HepG2 (cell line): Measurements from ENCODE around the gene CKM. TPM values are rescaled to one million over a fixed set of nuclear protein-coding genes. Genes with fewer than 3 reads are reported as not detected.

Experiments used
- BHLHE40 ChIP-seq: IDR thresholded peaks from 2 replicates; pipeline ENCODE4 v1.6.1; 2011; ENCODE audit warnings: low read length, improper control_type of control experiment
- DBP ChIP-seq: sonication (generic); formaldehyde crosslinking; IDR thresholded peaks from 2 replicates; pipeline ENCODE4 v1.4.0; 2020; ENCODE audit warnings: missing genetic modification reagents; ENCODE audit errors: not compliant biosample characterization
- DRAP1 ChIP-seq: IDR thresholded peaks from 2 replicates; pipeline ENCODE4 v1.6.1; 2016; ENCODE audit warnings: missing genetic modification reagents, missing compliant biosample characterization
- EED ChIP-seq: sonication (generic); formaldehyde crosslinking; IDR thresholded peaks from 2 replicates; pipeline ENCODE4 v1.5.0; 2020; ENCODE audit warnings: mild to moderate bottlenecking, missing genetic modification reagents
- FOXP1 ChIP-seq, 2 experiments: fragments of 450-650 bp in 1 of 2; IDR thresholded peaks; 2 replicates each; pipeline ENCODE4 v1.6.1; 2017 to 2018; ENCODE audit warnings: antibody characterized with exemption in 1 of 2
- RFXAP ChIP-seq: sonication (generic); formaldehyde crosslinking; IDR thresholded peaks from 2 replicates; pipeline ENCODE4 v1.4.0; 2020; ENCODE audit warnings: missing genetic modification reagents, borderline replicate concordance
- TAF15 ChIP-seq: fragments of 200-400 bp; formaldehyde crosslinking; IDR thresholded peaks from one replicate; pipeline ENCODE4 v1.6.1; 2018; ENCODE audit warnings: mild to moderate bottlenecking, low read depth, low read length; ENCODE audit not compliant: poor library complexity, severe bottlenecking
- TCF12 ChIP-seq, 2 experiments: fragments of 450-650 bp in 1 of 2; sonication (generic) in 1 of 2; formaldehyde crosslinking in 1 of 2; IDR thresholded peaks; 2 replicates each; pipeline versions ENCODE4 v1.6.1 to v1.8.0; 2017 to 2022; ENCODE audit warnings: antibody characterized with exemption in 1 of 2, mild to moderate bottlenecking in 1 of 2, missing genetic modification reagents in 1 of 2, moderate library complexity in 1 of 2
- TOE1 ChIP-seq: sonication (generic); formaldehyde crosslinking; IDR thresholded peaks from 2 replicates; pipeline ENCODE4 v1.4.0; 2020; ENCODE audit warnings: mild to moderate bottlenecking, missing genetic modification reagents
- ZNF296 ChIP-seq: sonication (generic); formaldehyde crosslinking; conservative IDR thresholded peaks from 2 replicates; pipeline ENCODE4 v1.5.0; 2020; ENCODE audit warnings: mild to moderate bottlenecking, missing genetic modification reagents
- ZNF382 ChIP-seq: sonication (generic); formaldehyde crosslinking; IDR thresholded peaks from 2 replicates; pipeline ENCODE4 v1.5.0; 2020; ENCODE audit warnings: missing genetic modification reagents, mild to moderate bottlenecking, borderline replicate concordance
- ZNF383 ChIP-seq: sonication (generic); formaldehyde crosslinking; IDR thresholded peaks from 2 replicates; pipeline ENCODE4 v1.4.0; 2020; ENCODE audit warnings: missing genetic modification reagents, mild to moderate bottlenecking, borderline replicate concordance
- ZNF407 ChIP-seq: sonication (generic); formaldehyde crosslinking; IDR thresholded peaks from one replicate; pipeline ENCODE4 v1.5.1; 2020; ENCODE audit warnings: mild to moderate bottlenecking, missing genetic modification reagents; ENCODE audit errors: not compliant biosample characterization
- ZNF512 ChIP-seq: sonication (generic); formaldehyde crosslinking; IDR thresholded peaks from 2 replicates; pipeline ENCODE4 v1.4.0; 2020; ENCODE audit warnings: mild to moderate bottlenecking, missing genetic modification reagents
- ZNF563 ChIP-seq: sonication (generic); formaldehyde crosslinking; IDR thresholded peaks from 2 replicates; pipeline ENCODE4 v1.8.0; 2022; ENCODE audit warnings: mild to moderate bottlenecking, moderate library complexity, missing genetic modification reagents
- ZNF607 ChIP-seq: sonication (generic); formaldehyde crosslinking; IDR thresholded peaks from 2 replicates; pipeline ENCODE4 v1.5.1; 2020; ENCODE audit warnings: missing genetic modification reagents, mild to moderate bottlenecking, borderline replicate concordance
- ZNF781 ChIP-seq: sonication (generic); formaldehyde crosslinking; IDR thresholded peaks from 2 replicates; pipeline ENCODE4 v1.5.1; 2020; ENCODE audit warnings: borderline replicate concordance, mild to moderate bottlenecking, missing genetic modification reagents; ENCODE audit errors: not compliant biosample characterization
- polyA plus RNA-seq, 8 experiments: library from polyadenylated mRNA; depleted of rRNA in 3 of 8; stranded (reverse) in 7 of 8; unstranded in 1 of 8; fragments of >200 nt; fragmentation: Illumina TruSeq in 4 of 8; extraction: Trizol in 4 of 8; gene quantifications; 2 replicates each; pipeline versions ENCODE4 v1.2.1 to v1.2.3, GENCODE V29; 2011 to 2016; ENCODE audit warnings: low read depth in 4 of 8, missing spikeins in 1 of 8, mixed read lengths in 1 of 8; ENCODE audit not compliant: insufficient read depth in 1 of 8
- total RNA-seq, 5 experiments: library from RNA; depleted of rRNA; stranded (reverse); fragments of >200 nt; fragmentation: Illumina TruSeq; extraction: Trizol; gene quantifications; 2 replicates each; pipeline ENCODE4 v1.2.3, GENCODE V29; 2016; ENCODE audit warnings: low read depth in 1 of 5

CKM gene
- total and polyA plus RNA-seq, 2 of the 13 experiments (the other 11 are each of a cell fraction or from before 2014, with no cell fraction given), result 0.54 to 0.80 TPM

- TF ChIP-seq ZNF407 (CRISPR knock-in tag), result no peak
- TF ChIP-seq ZNF382 (CRISPR knock-in tag), result no peak
- no peak for TF ChIP-seq TOE1 (CRISPR knock-in tag)
- TF ChIP-seq BHLHE40, result no peak
- TF ChIP-seq DBP (CRISPR knock-in tag), result no peak
- TF ChIP-seq ZNF563 (CRISPR knock-in tag), result no peak
- TF ChIP-seq ZNF607 (CRISPR knock-in tag), result no peak
- TF ChIP-seq ZNF296 (CRISPR knock-in tag), result no peak
- peak; percentile 51; the same call in 1 of the 2 replicates for TF ChIP-seq RFXAP (CRISPR knock-in tag)
- no peak for TF ChIP-seq TAF15
- no peak for TF ChIP-seq FOXP1 (IDR thresholded peaks at IDR 0.05)
- TF ChIP-seq FOXP1 (CRISPR knock-in tag; IDR thresholded peaks at IDR 0.05), result no peak
- TF ChIP-seq ZNF781 (CRISPR knock-in tag), result no peak
- no peak for TF ChIP-seq ZNF512
- no peak for TF ChIP-seq EED (CRISPR knock-in tag)
- TF ChIP-seq ZNF383 (CRISPR knock-in tag), result no peak
- no peak for TF ChIP-seq TCF12 (IDR thresholded peaks at IDR 0.05)
- no peak for TF ChIP-seq TCF12 (CRISPR knock-in tag; IDR thresholded peaks at IDR 0.05)
- peak; percentile 79 for TF ChIP-seq DRAP1 (CRISPR knock-in tag)
Measured at GRCh38 chr19:45370410-45371204, 47.9 kb upstream of the CKM start, which contains the start of gene ERCC2 (continued).
